Measurements from ENCODE around the gene HS3ST5. TPM values are rescaled to one million over a fixed set of nuclear protein-coding genes. Genes with fewer than 3 reads are reported as not detected.

HS3ST5 gene
- total and polyA plus RNA-seq, 2 donors from 2014 or later = 0.09 TPM; not detected in 1

DNA sequence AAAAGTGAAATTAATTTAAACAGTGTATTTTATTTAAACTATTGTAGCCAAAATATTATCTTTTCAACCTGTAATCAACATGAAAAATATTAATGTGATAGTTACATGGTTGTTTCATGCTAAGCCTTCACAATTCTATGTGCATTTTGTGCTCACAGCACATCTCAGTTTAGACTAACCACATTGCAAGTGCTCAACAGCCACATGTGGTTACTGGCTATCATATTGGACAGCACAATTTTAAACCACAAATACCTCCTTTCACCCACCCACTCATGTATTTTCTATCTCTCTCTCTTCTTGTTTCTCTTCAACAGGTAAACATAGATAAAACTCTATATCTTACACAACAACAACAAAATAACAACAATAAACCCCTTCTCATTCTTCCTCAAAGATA, 12.5 kb upstream of the HS3ST5 start:
- FAIRE-seq = no peak
- Histone ChIP-seq H3K4me1 (ENCODE audit: control insufficient read depth in 2 of 3, insufficient read depth in 2 of 3, low read depth in 1 of 3, low read length in 3 of 3) (no peaks in the 10 kb centered on the region), H3K9me3 (ENCODE audit: control insufficient read depth in 2 of 3, insufficient read depth in 1 of 3, low read length in 3 of 3) (no peaks in the 10 kb centered on the region), H3K9ac (ENCODE audit: low read length in 3 of 3) (no peak overlapping the region), H3K27ac (ENCODE audit: low read depth in 2 of 2, low read length in 2 of 2) (no peak overlapping the region), H3K27me3 (ENCODE audit: control insufficient read depth, insufficient read depth, low read length) (no peaks in the 10 kb centered on the region), H3K36me3 (ENCODE audit: control insufficient read depth in 2 of 3, insufficient read depth in 3 of 3, low read length in 3 of 3) (no peaks in the 10 kb centered on the region), H3K4me3 (ENCODE audit: low read length in 3 of 3) (no peak overlapping the region)
- intact Hi-C loops (cut with DNase I) = no loop called here
- no peak for DNase-seq
- TF ChIP-seq, protein P1, sequence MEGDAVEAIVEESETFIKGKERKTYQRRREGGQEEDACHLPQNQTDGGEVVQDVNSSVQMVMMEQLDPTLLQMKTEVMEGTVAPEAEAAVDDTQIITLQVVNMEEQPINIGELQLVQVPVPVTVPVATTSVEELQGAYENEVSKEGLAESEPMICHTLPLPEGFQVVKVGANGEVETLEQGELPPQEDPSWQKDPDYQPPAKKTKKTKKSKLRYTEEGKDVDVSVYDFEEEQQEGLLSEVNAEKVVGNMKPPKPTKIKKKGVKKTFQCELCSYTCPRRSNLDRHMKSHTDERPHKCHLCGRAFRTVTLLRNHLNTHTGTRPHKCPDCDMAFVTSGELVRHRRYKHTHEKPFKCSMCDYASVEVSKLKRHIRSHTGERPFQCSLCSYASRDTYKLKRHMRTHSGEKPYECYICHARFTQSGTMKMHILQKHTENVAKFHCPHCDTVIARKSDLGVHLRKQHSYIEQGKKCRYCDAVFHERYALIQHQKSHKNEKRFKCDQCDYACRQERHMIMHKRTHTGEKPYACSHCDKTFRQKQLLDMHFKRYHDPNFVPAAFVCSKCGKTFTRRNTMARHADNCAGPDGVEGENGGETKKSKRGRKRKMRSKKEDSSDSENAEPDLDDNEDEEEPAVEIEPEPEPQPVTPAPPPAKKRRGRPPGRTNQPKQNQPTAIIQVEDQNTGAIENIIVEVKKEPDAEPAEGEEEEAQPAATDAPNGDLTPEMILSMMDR (IDR thresholded peaks at IDR 0.05; ENCODE audit: borderline replicate concordance, extremely low read depth, insufficient read depth) = no peak

GRCh38 chr6:114354482-114354881, 11.7 kb upstream of the HS3ST5 start:
- Histone ChIP-seq H3K9me3 (ENCODE audit: control insufficient read depth in 2 of 3, insufficient read depth in 1 of 3, low read length in 3 of 3) (no peaks in the 10 kb centered on the region), H3K27ac (ENCODE audit: low read depth in 2 of 2, low read length in 2 of 2) (no peak overlapping the region), H3K4me3 (ENCODE audit: low read length in 3 of 3) (no peak overlapping the region), H3K36me3 (ENCODE audit: control insufficient read depth in 2 of 3, insufficient read depth in 3 of 3, low read length in 3 of 3) (no peaks in the 10 kb centered on the region), H3K4me1 (ENCODE audit: control insufficient read depth in 2 of 3, insufficient read depth in 2 of 3, low read depth in 1 of 3, low read length in 3 of 3) (no peaks in the 10 kb centered on the region), H3K9ac (ENCODE audit: low read length in 3 of 3) (no peak overlapping the region), H3K27me3 (ENCODE audit: control insufficient read depth, insufficient read depth, low read length) (no peaks in the 10 kb centered on the region)
- FAIRE-seq = no peak
- DNase-seq = no peak
- TF ChIP-seq, protein P1 (IDR thresholded peaks at IDR 0.05; ENCODE audit: borderline replicate concordance, extremely low read depth, insufficient read depth) = no peak
- intact Hi-C loops (cut with DNase I) = no loop called here

- Histone ChIP-seq H3K9ac (ENCODE audit: low read length in 3 of 3) (no peak overlapping the region), H3K4me3 (ENCODE audit: low read length in 3 of 3) (no peak overlapping the region), H3K27ac (ENCODE audit: low read depth in 2 of 2, low read length in 2 of 2) (no peak overlapping the region), H3K9me3 (ENCODE audit: control insufficient read depth in 2 of 3, insufficient read depth in 1 of 3, low read length in 3 of 3) (no peaks in the 10 kb centered on the region), H3K27me3 (ENCODE audit: control insufficient read depth, insufficient read depth, low read length) (no peaks in the 10 kb centered on the region), H3K36me3 (ENCODE audit: control insufficient read depth in 2 of 3, insufficient read depth in 3 of 3, low read length in 3 of 3) (no peaks in the 10 kb centered on the region), H3K4me1 (ENCODE audit: control insufficient read depth in 2 of 3, insufficient read depth in 2 of 3, low read depth in 1 of 3, low read length in 3 of 3) (peaks cover 0 to 2% (median 0%) of the 10 kb centered on the region in 3 donors)
- intact Hi-C loops (cut with DNase I) = no loop called here
- DNase-seq (no peak), FAIRE-seq (no peak)
- TF ChIP-seq, protein P1 (IDR thresholded peaks at IDR 0.05; ENCODE audit: borderline replicate concordance, extremely low read depth, insufficient read depth) = no peak
Observed at GRCh38 chr6:114346451-114346850, 3.6 kb upstream of the HS3ST5 start.

DNA sequence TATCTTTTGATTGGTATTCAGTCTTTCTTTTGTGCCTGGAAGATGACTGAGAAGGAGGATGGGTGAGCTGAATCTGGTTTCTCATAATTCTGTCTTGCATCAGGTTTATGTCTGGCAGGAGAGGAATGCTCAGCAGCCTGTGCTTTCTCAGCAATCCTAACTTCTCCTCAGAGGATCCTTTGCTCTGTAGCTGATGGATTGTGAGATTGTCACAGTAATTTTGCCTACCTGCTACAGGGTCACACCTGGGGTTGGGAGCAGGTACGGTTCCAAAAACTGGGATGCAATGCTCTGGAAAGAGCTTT, 2.1 kb upstream of the HS3ST5 start:
- Histone ChIP-seq H3K4me1 (ENCODE audit: control insufficient read depth in 2 of 3, insufficient read depth in 2 of 3, low read depth in 1 of 3, low read length in 3 of 3) (peaks cover 0 to 2% (median 0%) of the 10 kb centered on the region in 3 donors), H3K4me3 (ENCODE audit: low read length in 3 of 3) (no peak overlapping the region), H3K27ac (ENCODE audit: low read depth in 2 of 2, low read length in 2 of 2) (no peak overlapping the region), H3K9me3 (ENCODE audit: control insufficient read depth in 2 of 3, insufficient read depth in 1 of 3, low read length in 3 of 3) (no peaks in the 10 kb centered on the region), H3K27me3 (ENCODE audit: control insufficient read depth, insufficient read depth, low read length) (no peaks in the 10 kb centered on the region), H3K9ac (ENCODE audit: low read length in 3 of 3) (no peak overlapping the region), H3K36me3 (ENCODE audit: control insufficient read depth in 2 of 3, insufficient read depth in 3 of 3, low read length in 3 of 3) (no peaks in the 10 kb centered on the region)
- intact Hi-C loops (cut with DNase I) = no loop called here
- FAIRE-seq = no peak
- no peak for DNase-seq
- TF ChIP-seq, protein P1 (IDR thresholded peaks at IDR 0.05; ENCODE audit: borderline replicate concordance, extremely low read depth, insufficient read depth) = no peak
